SKM-1 treated with dmso at 0.1 percent for 144 hours (cell line): ENCODE measurements around the gene MUC5AC.
"Not testable (repeated sequence)": the region's sequence is repeated elsewhere in the genome, so short reads cannot be mapped to it uniquely, and the experiment has no call there.

Source experiments
- DNase-seq: peaks from one replicate; lab custom pipeline; 2025; ENCODE audit not compliant: unreplicated experiment; lab: John Stamatoyannopoulos, UW

Gene MUC5AC

DNA sequence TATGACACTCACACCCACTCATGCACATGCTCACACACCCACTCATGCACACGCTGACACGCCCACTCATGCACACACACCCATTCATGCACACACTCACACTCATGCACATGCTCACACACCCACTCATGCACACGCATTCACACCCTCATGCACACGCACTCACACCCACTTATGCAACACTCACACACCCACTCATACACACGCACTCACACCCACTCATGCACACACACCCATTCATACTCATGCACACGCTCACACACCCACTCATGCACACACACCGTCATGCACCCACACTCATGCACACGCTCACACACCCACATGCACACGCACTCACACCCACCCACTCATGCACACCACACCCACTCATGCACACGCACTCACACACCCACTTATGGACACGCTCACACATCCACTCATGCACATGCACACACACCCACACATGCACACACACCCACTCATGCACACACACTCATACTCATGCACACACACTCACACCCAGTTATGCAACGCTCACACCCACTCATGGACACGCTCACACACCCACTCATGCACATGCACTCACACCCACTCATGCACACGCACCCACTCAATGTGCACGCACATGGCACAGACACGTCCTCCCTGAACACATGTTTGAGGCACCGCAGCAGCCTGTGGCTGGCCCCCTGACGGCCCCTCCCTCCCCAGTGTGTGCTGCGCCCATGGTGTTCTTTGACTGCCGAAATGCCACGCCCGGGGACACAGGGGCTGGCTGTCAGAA, 17.9 kb downstream of the MUC5AC start:
- no peak for DNase-seq

DNA sequence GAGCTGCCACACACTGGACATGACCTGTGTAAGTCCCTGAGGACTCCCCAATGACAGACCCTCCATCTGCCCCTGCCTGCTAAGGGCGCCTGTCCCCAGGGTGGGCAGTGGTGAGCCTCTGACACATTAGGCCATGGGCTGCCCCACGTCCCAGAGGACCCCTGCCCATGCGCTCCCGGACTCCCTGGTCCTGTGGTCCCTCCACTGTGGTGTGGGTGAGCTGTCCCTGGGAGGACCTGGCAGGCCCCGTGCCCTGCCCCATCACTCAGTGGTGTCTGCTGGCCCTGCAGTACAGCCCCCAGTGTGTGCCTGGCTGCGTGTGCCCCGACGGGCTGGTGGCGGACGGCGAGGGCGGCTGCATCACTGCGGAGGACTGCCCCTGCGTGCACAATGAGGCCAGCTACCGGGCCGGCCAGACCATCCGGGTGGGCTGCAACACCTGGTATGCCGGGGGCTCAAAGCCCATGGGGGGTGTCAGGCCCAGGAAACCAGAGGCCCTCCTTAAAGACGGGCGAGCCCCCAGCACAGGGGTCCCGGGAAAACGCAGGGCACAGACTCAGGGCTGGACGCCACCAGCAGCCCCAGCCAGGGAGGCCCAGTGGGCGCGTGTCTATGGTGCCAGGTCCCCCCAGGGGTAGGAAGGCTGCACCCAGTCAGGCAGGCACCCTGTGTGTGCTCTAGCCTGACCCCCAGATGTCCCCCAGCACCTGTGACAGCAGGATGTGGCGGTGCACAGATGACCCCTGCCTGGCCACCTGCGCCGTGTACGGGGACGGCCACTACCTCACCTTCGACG, 18.7 kb downstream of the MUC5AC start:
- no peak for DNase-seq

DNA sequence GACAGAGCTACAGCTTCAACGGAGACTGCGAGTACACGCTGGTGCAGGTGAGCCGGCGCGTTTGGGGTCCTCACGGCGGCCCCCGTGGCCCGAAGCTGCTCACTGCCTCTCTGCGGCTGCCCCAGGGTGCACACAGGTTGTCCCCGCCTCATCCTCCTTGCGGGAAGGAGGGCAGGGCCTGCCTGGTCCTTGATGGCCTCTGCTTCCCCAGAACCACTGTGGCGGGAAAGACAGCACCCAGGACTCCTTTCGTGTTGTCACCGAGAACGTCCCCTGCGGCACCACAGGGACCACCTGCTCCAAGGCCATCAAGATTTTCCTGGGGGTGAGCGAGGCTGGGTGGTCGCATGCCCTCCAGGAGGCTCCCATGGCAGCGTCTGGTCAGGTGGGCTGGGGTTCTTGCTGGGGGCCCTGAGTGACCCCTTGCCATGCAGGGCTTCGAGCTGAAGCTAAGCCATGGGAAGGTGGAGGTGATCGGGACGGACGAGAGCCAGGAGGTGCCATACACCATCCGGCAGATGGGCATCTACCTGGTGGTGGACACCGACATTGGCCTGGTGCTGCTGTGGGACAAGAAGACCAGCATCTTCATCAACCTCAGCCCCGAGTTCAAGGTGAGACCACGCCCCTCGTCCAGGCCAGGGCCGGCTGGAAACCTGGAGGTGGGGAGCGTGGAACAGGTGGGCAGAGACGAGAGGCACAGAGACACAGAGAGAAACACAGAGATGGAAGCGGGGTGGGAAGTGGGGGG, 19.4 kb downstream of the MUC5AC start:
- no peak for DNase-seq

- no peak for DNase-seq
These were observed 20.0 kb downstream of the MUC5AC start for GRCh38 chr11:1177771-1178090.

- DNase-seq, result no peak
These were observed 20.6 kb downstream of the MUC5AC start for GRCh38 chr11:1178201-1178885.

- DNase-seq, result no peak
These were observed 21.2 kb downstream of the MUC5AC start for GRCh38 chr11:1178906-1179305.

DNA sequence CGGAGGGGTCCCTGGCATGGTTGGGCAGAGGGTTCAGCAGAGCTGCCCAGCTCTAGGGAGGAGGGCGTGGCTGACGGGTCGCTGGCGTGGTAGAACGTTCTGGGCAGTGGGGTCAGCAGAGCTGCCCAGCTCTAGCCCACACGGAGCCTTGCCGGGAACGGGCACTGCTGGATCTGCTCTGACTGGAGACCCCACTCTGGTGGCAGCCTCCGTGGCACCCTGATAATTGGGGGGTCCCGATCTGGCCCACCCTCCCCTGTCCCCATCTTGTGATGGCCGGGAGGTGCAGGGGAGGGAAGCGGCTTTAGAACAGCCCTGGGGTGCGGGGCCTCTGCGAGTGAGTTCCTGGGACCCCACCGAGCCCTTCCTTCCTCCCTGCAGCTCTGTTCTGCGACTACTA, 21.9 kb downstream of the MUC5AC start:
- DNase-seq, result no peak

- no peak for DNase-seq
These were observed 22.4 kb downstream of the MUC5AC start for GRCh38 chr11:1180171-1180570.

- DNase-seq, result no peak
These were observed 23.2 kb downstream of the MUC5AC start for GRCh38 chr11:1180947-1181391.

GRCh38 chr11:1181420-1181819, 23.7 kb downstream of the MUC5AC start:
- DNase-seq, result no peak

DNA sequence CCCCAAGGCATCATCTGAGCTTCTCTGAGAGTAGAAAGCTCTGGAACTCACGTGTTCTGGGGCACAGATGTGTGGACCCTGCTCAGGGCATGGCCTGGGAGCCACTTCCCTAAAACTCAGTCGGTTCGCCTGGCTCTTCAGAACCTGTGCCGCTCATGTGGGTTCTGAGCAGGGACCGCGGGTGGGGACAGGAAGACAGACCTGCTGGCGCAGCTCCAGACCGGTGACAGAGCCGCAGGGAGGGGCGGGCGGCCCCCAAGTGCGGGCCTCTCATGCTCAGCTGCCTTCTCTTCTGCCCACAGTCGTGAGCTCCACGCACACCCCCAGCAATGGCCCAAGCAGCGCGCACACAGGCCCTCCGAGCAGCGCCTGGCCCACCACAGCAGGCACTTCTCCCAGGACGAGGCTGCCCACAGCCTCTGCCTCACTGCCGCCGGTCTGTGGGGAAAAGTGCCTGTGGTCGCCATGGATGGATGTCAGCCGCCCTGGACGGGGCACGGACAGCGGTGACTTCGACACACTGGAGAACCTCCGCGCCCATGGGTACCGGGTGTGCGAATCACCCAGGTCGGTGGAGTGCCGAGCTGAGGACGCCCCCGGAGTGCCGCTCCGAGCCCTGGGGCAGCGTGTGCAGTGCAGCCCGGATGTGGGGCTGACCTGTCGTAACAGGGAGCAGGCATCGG, 24.2 kb downstream of the MUC5AC start:
- no peak for DNase-seq

- DNase-seq, result not testable (repeated sequence)
These were observed 26.4 kb downstream of the MUC5AC start for GRCh38 chr11:1184139-1184538.

DNA sequence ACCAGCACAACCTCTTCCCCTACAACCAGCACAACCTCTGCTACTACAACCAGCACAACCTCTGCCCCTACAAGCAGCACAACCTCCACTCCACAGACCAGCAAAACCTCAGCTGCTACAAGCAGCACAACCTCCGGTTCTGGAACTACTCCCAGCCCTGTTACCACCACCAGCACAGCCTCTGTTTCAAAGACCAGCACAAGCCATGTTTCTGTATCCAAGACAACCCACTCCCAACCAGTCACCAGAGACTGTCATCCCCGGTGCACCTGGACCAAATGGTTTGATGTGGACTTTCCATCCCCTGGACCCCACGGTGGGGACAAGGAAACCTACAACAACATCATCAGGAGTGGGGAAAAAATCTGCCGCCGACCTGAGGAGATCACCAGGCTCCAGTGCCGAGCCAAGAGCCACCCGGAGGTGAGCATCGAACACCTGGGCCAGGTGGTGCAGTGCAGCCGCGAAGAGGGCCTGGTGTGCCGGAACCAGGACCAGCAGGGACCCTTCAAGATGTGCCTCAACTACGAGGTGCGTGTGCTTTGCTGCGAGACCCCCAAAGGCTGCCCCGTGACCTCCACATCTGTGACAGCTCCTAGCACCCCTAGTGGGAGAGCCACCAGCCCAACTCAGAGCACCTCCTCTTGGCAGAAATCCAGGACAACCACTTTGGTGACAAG, 30.8 kb downstream of the MUC5AC start:
- DNase-seq, result not testable (repeated sequence)

- not testable (repeated sequence) for DNase-seq
These were observed 32.1 kb downstream of the MUC5AC start for GRCh38 chr11:1189816-1190215.

DNA sequence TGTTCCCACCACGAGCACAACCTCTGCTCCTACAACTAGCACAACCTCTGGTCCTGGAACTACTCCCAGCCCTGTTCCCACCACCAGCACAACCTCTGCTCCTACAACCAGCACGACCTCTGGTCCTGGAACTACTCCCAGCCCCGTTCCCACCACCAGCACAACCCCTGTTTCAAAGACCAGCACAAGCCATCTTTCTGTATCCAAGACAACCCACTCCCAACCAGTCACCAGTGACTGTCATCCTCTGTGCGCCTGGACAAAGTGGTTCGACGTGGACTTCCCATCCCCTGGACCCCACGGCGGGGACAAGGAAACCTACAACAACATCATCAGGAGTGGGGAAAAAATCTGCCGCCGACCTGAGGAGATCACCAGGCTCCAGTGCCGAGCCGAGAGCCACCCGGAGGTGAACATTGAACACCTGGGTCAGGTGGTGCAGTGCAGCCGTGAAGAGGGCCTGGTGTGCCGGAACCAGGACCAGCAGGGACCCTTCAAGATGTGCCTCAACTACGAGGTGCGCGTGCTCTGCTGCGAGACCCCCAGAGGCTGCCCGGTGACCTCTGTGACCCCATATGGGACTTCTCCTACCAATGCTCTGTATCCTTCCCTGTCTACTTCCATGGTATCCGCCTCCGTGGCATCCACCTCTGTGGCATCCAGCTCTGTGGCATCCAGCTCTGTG, 34.2 kb downstream of the MUC5AC start:
- not testable (repeated sequence) for DNase-seq

DNA sequence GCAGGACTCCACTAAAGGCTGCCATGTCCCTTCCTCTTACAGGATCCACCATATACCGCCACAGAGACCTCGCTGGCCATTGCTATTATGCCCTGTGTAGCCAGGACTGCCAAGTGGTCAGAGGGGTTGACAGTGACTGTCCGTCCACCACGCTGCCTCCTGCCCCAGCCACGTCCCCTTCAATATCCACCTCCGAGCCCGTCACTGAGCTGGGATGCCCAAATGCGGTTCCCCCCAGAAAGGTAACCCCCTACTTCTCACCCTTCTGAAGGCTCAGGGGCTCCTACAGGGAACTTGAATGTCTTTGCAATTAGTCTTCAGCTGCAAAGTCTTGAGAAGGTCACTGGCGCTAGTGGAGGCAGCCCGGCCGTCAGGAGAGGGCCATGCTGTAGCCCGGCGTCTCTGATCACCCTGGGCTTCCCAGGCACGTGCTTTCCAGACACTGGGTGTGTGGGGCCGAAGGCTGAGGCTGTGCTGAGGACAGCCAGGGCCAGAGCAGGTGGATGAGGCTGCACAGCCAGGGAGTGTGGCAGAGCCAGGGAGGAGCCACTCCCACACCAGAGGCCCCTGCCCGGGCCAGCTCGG, 35.1 kb downstream of the MUC5AC start:
- no peak for DNase-seq

DNA sequence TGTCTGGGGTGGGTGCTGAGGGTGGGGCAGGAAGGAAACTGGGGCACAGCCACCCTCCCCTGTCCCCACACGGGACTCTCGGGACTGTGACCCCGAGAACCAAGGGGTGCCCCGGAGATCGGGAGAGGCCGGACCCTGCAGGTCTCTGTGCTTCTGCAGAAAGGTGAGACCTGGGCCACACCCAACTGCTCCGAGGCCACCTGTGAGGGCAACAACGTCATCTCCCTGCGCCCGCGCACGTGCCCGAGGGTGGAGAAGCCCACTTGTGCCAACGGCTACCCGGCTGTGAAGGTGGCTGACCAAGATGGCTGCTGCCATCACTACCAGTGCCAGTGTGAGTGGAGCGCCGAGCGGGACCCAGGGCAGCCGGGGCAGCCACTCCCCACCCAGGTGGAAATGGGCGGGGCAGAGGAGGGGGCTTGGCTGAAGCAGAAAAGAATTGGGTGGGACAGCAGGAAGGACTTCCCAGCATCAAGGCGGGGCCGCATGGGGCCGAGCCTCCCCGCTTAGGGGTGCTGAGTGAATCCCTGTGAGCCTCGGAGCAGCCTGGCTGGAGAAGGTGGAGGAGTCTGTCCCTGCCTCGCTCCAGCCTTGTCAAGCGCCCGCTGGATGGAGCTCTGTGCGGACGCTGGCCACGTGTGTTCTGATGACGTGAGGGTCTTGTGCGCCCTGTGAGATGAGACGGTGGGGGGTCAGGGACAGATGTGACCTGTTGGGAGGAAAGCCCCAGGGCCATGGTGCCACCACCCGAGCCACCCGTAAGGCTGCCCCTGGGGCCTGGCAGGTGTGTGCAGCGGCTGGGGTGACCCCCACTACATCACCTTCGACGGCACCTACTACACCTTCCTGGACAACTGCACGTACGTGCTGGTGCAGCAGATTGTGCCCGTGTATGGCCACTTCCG, 35.8 kb downstream of the MUC5AC start:
- DNase-seq, result no peak
